A673 (cell line): ENCODE measurements around the gene OR6B1.

Source experiments
- EZH2 ChIP-seq: fragments of 200-600 bp; sonication (generic); IDR thresholded peaks from 2 replicates; pipeline ENCODE4 v1.6.1; 2017; ENCODE audit warnings: borderline replicate concordance, low read depth, mild to moderate bottlenecking, mixed read lengths, antibody characterized with exemption, low read length; ENCODE audit not compliant: poor library complexity, severe bottlenecking
- TF ChIP-seq, protein P1 (sequence below): fragments of 300-800, 200-600 bp; sonication (generic); conservative IDR thresholded peaks from 2 replicates; pipeline ENCODE4 v1.5.1; 2017; ENCODE audit warnings: low read depth, mild to moderate bottlenecking, antibody characterized with exemption, low read length, moderate library complexity, mixed read lengths

DNA sequence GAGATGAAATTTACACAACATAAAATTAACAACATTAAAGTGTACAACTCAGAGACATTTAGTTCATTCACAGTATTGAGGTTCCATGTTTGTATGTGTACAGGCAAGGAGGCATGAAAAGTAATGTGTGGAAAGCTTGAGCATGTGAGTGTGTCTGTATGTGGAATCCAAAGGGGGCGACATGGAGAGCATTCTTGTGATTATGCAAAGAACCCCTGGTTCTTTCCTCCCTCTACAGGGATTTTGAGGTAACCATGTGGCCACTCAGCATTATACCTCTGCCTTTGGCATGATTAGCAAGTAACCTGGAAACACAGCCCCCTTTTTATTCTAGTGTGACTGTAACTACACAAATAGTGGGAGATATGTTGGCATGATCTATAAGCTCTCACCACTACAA, 24.5 kb upstream of the OR6B1 start:
- TF ChIP-seq, protein P1, sequence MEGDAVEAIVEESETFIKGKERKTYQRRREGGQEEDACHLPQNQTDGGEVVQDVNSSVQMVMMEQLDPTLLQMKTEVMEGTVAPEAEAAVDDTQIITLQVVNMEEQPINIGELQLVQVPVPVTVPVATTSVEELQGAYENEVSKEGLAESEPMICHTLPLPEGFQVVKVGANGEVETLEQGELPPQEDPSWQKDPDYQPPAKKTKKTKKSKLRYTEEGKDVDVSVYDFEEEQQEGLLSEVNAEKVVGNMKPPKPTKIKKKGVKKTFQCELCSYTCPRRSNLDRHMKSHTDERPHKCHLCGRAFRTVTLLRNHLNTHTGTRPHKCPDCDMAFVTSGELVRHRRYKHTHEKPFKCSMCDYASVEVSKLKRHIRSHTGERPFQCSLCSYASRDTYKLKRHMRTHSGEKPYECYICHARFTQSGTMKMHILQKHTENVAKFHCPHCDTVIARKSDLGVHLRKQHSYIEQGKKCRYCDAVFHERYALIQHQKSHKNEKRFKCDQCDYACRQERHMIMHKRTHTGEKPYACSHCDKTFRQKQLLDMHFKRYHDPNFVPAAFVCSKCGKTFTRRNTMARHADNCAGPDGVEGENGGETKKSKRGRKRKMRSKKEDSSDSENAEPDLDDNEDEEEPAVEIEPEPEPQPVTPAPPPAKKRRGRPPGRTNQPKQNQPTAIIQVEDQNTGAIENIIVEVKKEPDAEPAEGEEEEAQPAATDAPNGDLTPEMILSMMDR, result peak; percentile 21; the same call in 1 of the 2 replicates
- no peak for TF ChIP-seq EZH2
